H1 (cell line): ENCODE results near the gene CPT1A.

Experiments used
- CHD2 ChIP-seq: IDR thresholded peaks from 2 replicates; pipeline ENCODE4 v1.6.1; 2012; ENCODE audit warnings: low read length, improper control_type of control experiment
- CTCF ChIP-seq, 3 experiments: IDR thresholded peaks; 1 replicate in 2 of 3; 2 replicates in 1 of 3; pipeline versions ENCODE4 v1.5.1 to v1.6.1; 2011; ENCODE audit warnings: low read length in 3 of 3, mild to moderate bottlenecking in 3 of 3, inconsistent platforms in 2 of 3, low read depth in 1 of 3, moderate library complexity in 1 of 3; ENCODE audit not compliant: insufficient read depth in 1 of 3; ENCODE audit errors: control extremely low read depth in 1 of 3
- POU5F1 ChIP-seq: IDR thresholded peaks from 2 replicates; pipeline ENCODE4 v1.6.1; 2011; ENCODE audit warnings: low read depth, mild to moderate bottlenecking, low read length, moderate library complexity
- RAD21 ChIP-seq, 2 experiments: IDR thresholded peaks in 1 of 2; conservative IDR thresholded peaks in 1 of 2; 2 replicates each; pipeline ENCODE4 v1.6.1; 2011; ENCODE audit warnings: low read depth in 2 of 2, low read length in 2 of 2, improper control_type of control experiment in 1 of 2, inconsistent platforms in 1 of 2, mild to moderate bottlenecking in 1 of 2, moderate library complexity in 1 of 2
- RFX5 ChIP-seq: IDR thresholded peaks from 2 replicates; pipeline ENCODE4 v1.6.1; 2011; ENCODE audit warnings: low read depth, low read length, improper control_type of control experiment, borderline replicate concordance
- TAF1 ChIP-seq: IDR thresholded peaks from 2 replicates; pipeline ENCODE4 v1.6.1; 2011; ENCODE audit warnings: mild to moderate bottlenecking, low read depth, low read length
- TBP ChIP-seq: IDR thresholded peaks from 2 replicates; pipeline ENCODE4 v1.6.1; 2011; ENCODE audit warnings: low read depth, low read length, improper control_type of control experiment

GRCh38 chr11:68792400-68792966 lies 49.2 kb downstream of the CPT1A start:
- no peak for TF ChIP-seq CTCF (IDR thresholded peaks at IDR 0.05; ENCODE audit: control extremely low read depth in 1 of 3, insufficient read depth in 1 of 3, low read depth in 1 of 3, low read length in 3 of 3)
- TF ChIP-seq POU5F1: no peak
- TF ChIP-seq RAD21 (IDR thresholded peaks at IDR 0.05 in 1 of 2, conservative IDR thresholded peaks at IDR 0.05 in 1 of 2; ENCODE audit: low read depth in 2 of 2, low read length in 2 of 2): no peak
- no peak for TF ChIP-seq TAF1
- no peak for TF ChIP-seq RFX5
- no peak for TF ChIP-seq TBP
- TF ChIP-seq CHD2: no peak
